ENCODE data around the gene NTN5.

DNA sequence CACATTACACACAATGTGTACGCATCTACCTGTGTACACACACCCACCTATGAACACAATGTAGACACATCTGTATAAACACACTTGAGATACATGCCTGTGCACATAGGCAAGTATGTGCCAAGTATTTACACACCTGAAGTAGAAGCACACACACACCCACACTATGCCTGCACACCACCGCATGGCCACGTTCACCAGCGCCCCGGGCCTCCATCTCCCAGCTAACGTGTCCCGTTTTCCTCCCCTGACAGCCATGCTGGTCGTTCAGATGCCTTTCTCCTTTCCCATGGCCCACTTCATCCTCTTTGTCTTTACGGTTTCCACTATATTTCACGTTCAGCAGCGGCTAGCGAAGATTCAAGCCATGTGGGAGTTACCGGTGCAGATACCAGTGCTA is 29.9 kb upstream of the NTN5 start:
- TF ChIP-seq POLR2A (IDR thresholded peaks at IDR 0.05) (no peak), EP300 (IDR thresholded peaks at IDR 0.05) (no peak), POLR2AphosphoS5 (IDR thresholded peaks at IDR 0.05) (no peak)
- TF ChIP-seq, protein P1, sequence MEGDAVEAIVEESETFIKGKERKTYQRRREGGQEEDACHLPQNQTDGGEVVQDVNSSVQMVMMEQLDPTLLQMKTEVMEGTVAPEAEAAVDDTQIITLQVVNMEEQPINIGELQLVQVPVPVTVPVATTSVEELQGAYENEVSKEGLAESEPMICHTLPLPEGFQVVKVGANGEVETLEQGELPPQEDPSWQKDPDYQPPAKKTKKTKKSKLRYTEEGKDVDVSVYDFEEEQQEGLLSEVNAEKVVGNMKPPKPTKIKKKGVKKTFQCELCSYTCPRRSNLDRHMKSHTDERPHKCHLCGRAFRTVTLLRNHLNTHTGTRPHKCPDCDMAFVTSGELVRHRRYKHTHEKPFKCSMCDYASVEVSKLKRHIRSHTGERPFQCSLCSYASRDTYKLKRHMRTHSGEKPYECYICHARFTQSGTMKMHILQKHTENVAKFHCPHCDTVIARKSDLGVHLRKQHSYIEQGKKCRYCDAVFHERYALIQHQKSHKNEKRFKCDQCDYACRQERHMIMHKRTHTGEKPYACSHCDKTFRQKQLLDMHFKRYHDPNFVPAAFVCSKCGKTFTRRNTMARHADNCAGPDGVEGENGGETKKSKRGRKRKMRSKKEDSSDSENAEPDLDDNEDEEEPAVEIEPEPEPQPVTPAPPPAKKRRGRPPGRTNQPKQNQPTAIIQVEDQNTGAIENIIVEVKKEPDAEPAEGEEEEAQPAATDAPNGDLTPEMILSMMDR (IDR thresholded peaks at IDR 0.05): no peak

All from upper lobe of left lung (tissue), 4 donors.